Hepatocyte (in vitro differentiated cells): ENCODE results near the gene ATG4B.
"Not testable (repeated sequence)": the region's sequence is repeated elsewhere in the genome, so short reads cannot be mapped to it uniquely, and the experiment has no call there.

Experiments used
- CTCF ChIP-seq: fragments of 200-600 bp; sonication (generic); IDR thresholded peaks from 2 replicates; pipeline ENCODE4 v1.5.1; 2016; ENCODE audit warnings: antibody characterized with exemption, mild to moderate bottlenecking; ENCODE audit not compliant: poor library complexity
- EZH2phosphoT487 ChIP-seq: fragments of 200-600 bp; sonication (generic); IDR thresholded peaks from one replicate; pipeline ENCODE4 v1.6.1; 2018; ENCODE audit warnings: antibody characterized with exemption, mild to moderate bottlenecking, low read depth, moderate library complexity; ENCODE audit not compliant: unreplicated experiment, severe bottlenecking

- TF ChIP-seq CTCF, EZH2phosphoT487: not testable (repeated sequence)
Observed at GRCh38 chr2:241590496-241591455, 46.7 kb upstream of the ATG4B start.
